Lung (tissue), 12 donors: ENCODE data around the gene SLC22A23. TPM values are rescaled to one million over a fixed set of nuclear protein-coding genes. Genes with fewer than 3 reads are reported as not detected.
A peak's percentile ranks its signal among the peaks of the same experiment; 100 is the strongest.

Experiments used
- ATAC-seq: fragments of 200-7000 bp; cut with Tn5 transposase; one replicate; pipeline ENCODE4 v1.9.1; 2020; ENCODE audit warnings: moderate number of reproducible peaks; ENCODE audit not compliant: insufficient read depth, low FRiP score
- DNase-seq, 3 donors: peaks; one replicate each; pipeline ENCODE4 v3.0.0-alpha.2; 2013 to 2017
- H3K27ac ChIP-seq, 2 donors: one replicate each; pipeline ENCODE4 v1.5.1; 2013; ENCODE audit warnings: mild to moderate bottlenecking in 2 of 2, moderate library complexity in 2 of 2, control low read depth in 1 of 2, inconsistent platforms in 1 of 2, low read depth in 1 of 2, low read length in 1 of 2
- H3K27me3 ChIP-seq, 3 donors: one replicate each; pipeline ENCODE4 v1.5.1; 2013; ENCODE audit warnings: low read length in 2 of 3; ENCODE audit not compliant: control insufficient read depth in 3 of 3, insufficient read depth in 3 of 3
- H3K36me3 ChIP-seq, 4 donors: one replicate each; pipeline ENCODE4 v1.5.1; 2013; ENCODE audit warnings: low read length in 4 of 4, mild to moderate bottlenecking in 1 of 4, moderate library complexity in 1 of 4; ENCODE audit not compliant: control insufficient read depth in 4 of 4, insufficient read depth in 4 of 4
- H3K4me1 ChIP-seq, 5 donors: one replicate each; pipeline ENCODE4 v1.5.1; 2013; ENCODE audit warnings: low read length in 5 of 5, mild to moderate bottlenecking in 2 of 5, moderate library complexity in 1 of 5; ENCODE audit not compliant: control insufficient read depth in 5 of 5, insufficient read depth in 5 of 5
- H3K4me3 ChIP-seq: one replicate; pipeline ENCODE4 v1.5.1; 2013; ENCODE audit warnings: mild to moderate bottlenecking, control low read depth, moderate library complexity
- H3K9ac ChIP-seq, 2 donors: one replicate each; pipeline ENCODE4 v1.5.1; 2013; ENCODE audit warnings: low read length in 2 of 2, control low read depth in 1 of 2; ENCODE audit not compliant: insufficient read depth in 1 of 2
- H3K9me3 ChIP-seq, 4 donors: one replicate each; pipeline ENCODE4 v1.5.1; 2013; ENCODE audit warnings: low read length in 3 of 4, mild to moderate bottlenecking in 1 of 4, moderate library complexity in 1 of 4; ENCODE audit not compliant: control insufficient read depth in 4 of 4, insufficient read depth in 3 of 4
- WGBS, 2 donors: extraction: QIAGEN DNeasy Blood & Tissue Kit; methylation state at CpG; one replicate each; pipeline ENCODE4 v1.1.7; 2013; 5-methylcytosine and 5-hydroxymethylcytosine counted together
- polyA plus RNA-seq, 2 donors: library from polyadenylated mRNA; stranded (reverse); fragments of 200-250 nt; gene quantifications; one replicate each; pipeline ENCODE4 v1.2.1, GENCODE V29; 2013
- total RNA-seq, 2 donors: library from RNA; depleted of rRNA in 1 of 2; stranded (reverse); fragments of >200 nt in 1 of 2; gene quantifications; one replicate each; pipeline ENCODE4 v1.2.1, GENCODE V29; 2014 to 2021
- TF ChIP-seq, protein P1 (sequence below): IDR thresholded peaks from 2 replicates; pipeline ENCODE4 v1.5.1; 2012; ENCODE audit warnings: mild to moderate bottlenecking; ENCODE audit errors: control extremely low read depth, extremely low read depth
- donor health status: control.
- donor health status: control.
- donor health status: Bipolar disorder and iron deficiency.
- donor health status: healthy.
- donor health status: DM: yes; HTN: yes; CAD: no.

Gene SLC22A23
- total and polyA plus RNA-seq, 4 donors: 6.6 to 45.6 (median 24.1) TPM

DNA sequence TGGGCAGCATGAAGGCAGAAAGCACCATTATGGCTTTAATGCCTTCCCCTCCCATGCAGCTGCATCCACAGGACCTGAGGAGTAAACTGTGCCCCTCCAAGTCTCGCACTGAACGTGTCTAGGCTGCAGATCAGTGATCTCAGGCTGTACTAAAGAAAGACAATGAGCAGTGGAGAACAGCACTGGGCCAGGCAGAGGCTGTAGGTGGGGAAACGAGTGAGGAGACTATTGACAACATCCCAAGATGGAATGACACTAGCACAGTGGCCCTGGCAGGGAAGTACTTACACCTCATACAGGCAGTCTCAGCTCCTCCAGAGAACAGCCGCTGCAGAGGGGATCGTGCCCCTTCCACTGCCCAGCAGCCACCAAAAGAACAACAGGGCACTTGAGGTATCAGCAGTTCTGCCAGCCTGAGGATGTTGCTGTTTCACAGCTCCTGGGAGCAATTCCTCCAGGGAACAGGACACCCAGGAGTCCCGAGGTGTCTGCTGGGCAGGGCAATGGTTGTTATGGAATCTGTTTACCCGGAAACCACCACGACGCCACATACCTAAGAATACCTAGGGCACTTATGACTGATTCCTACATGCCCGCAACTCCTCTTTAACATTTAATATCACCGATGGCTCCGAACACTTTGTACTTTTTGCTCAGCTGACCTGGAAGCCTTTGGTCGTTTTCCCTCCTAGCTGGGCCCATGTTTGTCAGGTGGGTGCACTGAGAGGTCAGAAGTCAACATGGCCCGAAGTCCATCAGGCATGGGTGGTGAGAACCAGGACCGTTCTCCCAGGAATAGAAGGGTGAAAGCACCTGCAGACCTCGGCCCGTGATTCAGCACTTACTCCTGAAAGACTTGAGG is 79.1 kb downstream of the SLC22A23 start:
- WGBS, 2 donors: 71 to 76% methylated on average over 17 of the region's 17 CpGs
- Histone ChIP-seq H3K27me3 (peaks cover 0 to 2% (median 0%) of the 10 kb centered on the region in 3 donors), H3K9me3 (peaks cover 0 to 2% (median 0%) of the 10 kb centered on the region in 4 donors), H3K9ac (no peak overlapping the region), H3K4me3 (no peak overlapping the region), H3K27ac (peak overlapping the region in 1 of 2 donors; percentile 63), H3K4me1 (peaks cover 0 to 58% (median 18%) of the 10 kb centered on the region in 5 donors), H3K36me3 (peaks cover 0 to 2% (median 0%) of the 10 kb centered on the region in 4 donors)
- TF ChIP-seq, protein P1, sequence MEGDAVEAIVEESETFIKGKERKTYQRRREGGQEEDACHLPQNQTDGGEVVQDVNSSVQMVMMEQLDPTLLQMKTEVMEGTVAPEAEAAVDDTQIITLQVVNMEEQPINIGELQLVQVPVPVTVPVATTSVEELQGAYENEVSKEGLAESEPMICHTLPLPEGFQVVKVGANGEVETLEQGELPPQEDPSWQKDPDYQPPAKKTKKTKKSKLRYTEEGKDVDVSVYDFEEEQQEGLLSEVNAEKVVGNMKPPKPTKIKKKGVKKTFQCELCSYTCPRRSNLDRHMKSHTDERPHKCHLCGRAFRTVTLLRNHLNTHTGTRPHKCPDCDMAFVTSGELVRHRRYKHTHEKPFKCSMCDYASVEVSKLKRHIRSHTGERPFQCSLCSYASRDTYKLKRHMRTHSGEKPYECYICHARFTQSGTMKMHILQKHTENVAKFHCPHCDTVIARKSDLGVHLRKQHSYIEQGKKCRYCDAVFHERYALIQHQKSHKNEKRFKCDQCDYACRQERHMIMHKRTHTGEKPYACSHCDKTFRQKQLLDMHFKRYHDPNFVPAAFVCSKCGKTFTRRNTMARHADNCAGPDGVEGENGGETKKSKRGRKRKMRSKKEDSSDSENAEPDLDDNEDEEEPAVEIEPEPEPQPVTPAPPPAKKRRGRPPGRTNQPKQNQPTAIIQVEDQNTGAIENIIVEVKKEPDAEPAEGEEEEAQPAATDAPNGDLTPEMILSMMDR: no peak
- DNase-seq: no peak
- ATAC-seq: peak; percentile 67

DNA sequence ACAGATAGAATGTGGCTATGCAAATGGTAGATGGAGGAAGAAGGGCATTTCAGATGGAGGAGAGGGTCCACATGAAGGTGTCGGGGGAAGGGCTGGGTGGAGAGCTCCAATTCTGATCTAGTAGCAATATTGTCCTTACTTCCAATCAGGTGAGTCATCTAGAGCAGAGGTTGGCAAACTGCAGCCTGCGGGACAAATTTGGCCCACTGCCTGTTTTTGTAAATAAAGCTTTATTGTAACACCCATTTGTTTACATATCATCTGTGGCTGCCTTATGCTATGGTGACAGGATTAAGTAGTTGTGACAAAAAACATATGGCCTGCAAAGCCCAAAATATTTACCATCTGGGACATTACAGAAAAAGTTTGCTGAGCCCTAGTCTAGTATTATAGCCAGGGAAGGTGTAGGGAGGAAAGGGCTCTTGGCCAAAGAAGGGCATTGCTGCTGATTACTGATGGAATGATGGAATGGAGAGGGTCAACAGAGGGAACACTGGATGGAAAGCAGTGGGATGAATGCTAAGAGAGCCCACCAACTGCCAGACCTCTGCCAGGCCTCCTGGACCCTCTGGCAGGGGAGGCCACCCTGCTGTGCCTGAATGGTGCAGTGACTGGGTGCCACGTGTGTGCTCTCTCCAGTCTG is 79.8 kb downstream of the SLC22A23 start:
- no peak overlapping the region for H3K9ac ChIP-seq
- 85 to 90% methylated on average over 3 of the region's 3 CpGs for WGBS, 2 donors
- peaks cover 0 to 62% (median 18%) of the 10 kb centered on the region in 5 donors for H3K4me1 ChIP-seq
- peaks cover 0 to 2% (median 0%) of the 10 kb centered on the region in 3 donors for H3K27me3 ChIP-seq
- no peak overlapping the region for H3K4me3 ChIP-seq
- TF ChIP-seq, protein P1: no peak
- peaks cover 0 to 2% (median 0%) of the 10 kb centered on the region in 4 donors for H3K36me3 ChIP-seq
- H3K27ac ChIP-seq: peak overlapping the region in 1 of 2 donors; percentile 63
- peak in 2 of 3 donors; percentile 72 to 73 for DNase-seq
- peaks cover 0 to 2% (median 0%) of the 10 kb centered on the region in 4 donors for H3K9me3 ChIP-seq
- ATAC-seq: no peak

DNA sequence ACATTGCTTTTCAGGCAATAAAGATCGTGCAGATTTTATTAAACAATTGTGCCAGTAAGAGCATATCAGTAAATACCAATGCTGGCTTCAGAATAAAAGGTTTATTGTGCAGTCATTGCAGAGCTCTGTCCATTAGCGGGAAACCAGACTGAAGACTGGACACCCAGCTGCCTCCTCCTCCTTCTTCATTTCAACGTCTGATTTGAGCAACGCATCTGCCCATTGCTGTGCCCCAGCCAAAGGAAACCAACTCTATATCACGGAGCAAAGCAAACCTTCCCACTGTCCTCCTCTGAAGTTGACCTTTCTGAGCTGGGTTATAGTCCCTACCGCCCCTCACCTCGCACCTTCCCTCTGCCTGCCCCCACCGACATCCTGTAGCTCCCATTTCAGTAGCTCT is 80.8 kb downstream of the SLC22A23 start:
- Histone ChIP-seq H3K9me3 (peaks cover 0 to 2% (median 0%) of the 10 kb centered on the region in 4 donors), H3K9ac (no peak overlapping the region), H3K27ac (no peak overlapping the region), H3K4me1 (peaks cover 0 to 53% (median 11%) of the 10 kb centered on the region in 5 donors), H3K27me3 (peaks cover 0 to 2% (median 0%) of the 10 kb centered on the region in 3 donors), H3K36me3 (peaks cover 0 to 2% (median 0%) of the 10 kb centered on the region in 4 donors), H3K4me3 (no peak overlapping the region)
- DNase-seq: no peak
- ATAC-seq: no peak
- WGBS, 2 donors: 88 to 92% methylated on average over 8 of the region's 8 CpGs
- TF ChIP-seq, protein P1: no peak
